GM10248 (cell line): Measurements from ENCODE around the gene ZFYVE16.

Source experiments
- CTCF ChIA-PET: fragments of 300-600 bp; sonication (Branson Sonifier 250); formaldehyde crosslinking; extraction: SDS; loops from one replicate; lab custom pipeline; 2021; ENCODE audit warnings: antibody characterized with exemption; lab: Yijun Ruan, JAX
- POLR2A ChIA-PET: fragments of 350-650 bp; sonication (Branson Sonifier 250); formaldehyde crosslinking; extraction: SDS; loops from one replicate; lab custom pipeline; 2020; ENCODE audit warnings: antibody characterized with exemption; lab: Yijun Ruan, JAX
- DNase-seq: peaks from one replicate; pipeline ENCODE4 v3.0.0; 2012; ENCODE audit errors: extremely low spot score
- TF ChIP-seq, protein P1 (sequence below): IDR thresholded peaks from 2 replicates; pipeline ENCODE4 v1.5.1; 2012; ENCODE audit warnings: mild to moderate bottlenecking, low read depth; ENCODE audit errors: extremely low read depth, missing control alignments, control extremely low read depth

The ZFYVE16 gene

DNA sequence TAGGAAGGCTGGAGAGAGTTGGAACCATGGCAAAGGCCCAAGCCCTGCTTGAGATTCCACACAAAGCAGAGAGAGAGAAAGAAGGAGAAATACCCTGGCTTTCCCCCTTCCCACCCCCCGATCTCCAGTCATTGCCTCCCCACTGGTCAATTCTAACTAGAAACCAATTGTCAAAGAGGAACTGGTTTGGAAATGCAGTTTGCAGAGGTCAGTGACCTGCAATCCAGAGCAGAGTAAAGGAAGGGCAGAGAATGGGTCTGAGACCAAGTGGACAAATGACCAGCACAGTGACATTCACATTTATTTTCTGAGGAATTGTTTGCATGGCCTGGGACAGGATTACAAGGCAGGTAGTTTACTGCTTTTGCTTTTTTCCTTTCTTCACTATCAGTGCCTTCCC lies 37.5 kb upstream of the ZFYVE16 start:
- POLR2A ChIA-PET = no interaction called here
- CTCF ChIA-PET = interaction anchor here (1.3 kb wide), 1 partner anchor 16 kb away, joined by 3 read pairs; no protein-coding TSS in a partner anchor
- TF ChIP-seq, protein P1, sequence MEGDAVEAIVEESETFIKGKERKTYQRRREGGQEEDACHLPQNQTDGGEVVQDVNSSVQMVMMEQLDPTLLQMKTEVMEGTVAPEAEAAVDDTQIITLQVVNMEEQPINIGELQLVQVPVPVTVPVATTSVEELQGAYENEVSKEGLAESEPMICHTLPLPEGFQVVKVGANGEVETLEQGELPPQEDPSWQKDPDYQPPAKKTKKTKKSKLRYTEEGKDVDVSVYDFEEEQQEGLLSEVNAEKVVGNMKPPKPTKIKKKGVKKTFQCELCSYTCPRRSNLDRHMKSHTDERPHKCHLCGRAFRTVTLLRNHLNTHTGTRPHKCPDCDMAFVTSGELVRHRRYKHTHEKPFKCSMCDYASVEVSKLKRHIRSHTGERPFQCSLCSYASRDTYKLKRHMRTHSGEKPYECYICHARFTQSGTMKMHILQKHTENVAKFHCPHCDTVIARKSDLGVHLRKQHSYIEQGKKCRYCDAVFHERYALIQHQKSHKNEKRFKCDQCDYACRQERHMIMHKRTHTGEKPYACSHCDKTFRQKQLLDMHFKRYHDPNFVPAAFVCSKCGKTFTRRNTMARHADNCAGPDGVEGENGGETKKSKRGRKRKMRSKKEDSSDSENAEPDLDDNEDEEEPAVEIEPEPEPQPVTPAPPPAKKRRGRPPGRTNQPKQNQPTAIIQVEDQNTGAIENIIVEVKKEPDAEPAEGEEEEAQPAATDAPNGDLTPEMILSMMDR = no peak
- no peak for DNase-seq

DNA sequence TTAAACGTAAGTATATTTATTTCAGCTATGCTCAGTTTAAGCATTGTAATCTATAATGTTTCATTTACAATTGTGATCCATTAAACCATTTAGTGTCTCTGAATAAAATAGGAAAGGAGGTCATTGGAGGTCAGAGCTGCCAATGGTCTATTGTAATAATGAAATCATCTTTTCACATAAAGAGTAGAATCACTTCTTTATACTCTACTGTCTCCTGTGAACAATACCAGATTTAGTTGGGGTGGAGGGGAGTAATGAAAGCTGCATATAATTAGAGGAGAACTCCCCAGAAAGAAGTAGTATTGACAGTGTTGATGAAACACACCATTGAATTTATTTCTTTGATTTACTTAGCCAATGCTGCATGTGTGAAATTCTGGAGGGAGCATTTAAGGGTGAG lies 35.1 kb upstream of the ZFYVE16 start:
- CTCF ChIA-PET = interaction anchor here (1.3 to 1.5 kb wide), 2 partner anchors 9 to 11 kb away, joined by 3 to 4 read pairs; no protein-coding TSS in a partner anchor
- DNase-seq = no peak
- POLR2A ChIA-PET = no interaction called here
- TF ChIP-seq, protein P1 = no peak

DNA sequence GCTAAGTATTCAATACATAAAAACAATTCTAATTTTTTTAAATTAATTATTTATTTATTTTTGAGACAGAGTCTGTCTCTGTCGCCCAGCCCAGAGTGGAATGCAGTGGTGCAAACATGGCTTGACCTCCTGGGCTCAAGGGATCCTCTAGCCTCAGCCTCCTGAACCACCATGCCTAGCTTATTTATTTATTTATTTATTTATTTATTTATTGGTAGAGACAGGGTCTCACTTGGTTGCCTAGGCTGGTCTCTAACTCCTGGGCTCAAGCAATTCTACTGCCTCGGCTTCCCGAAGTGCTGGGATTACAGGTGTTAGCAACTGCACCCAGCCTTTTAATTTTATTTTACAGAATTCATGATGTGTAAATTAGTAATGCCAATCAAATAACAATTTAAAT lies 33.7 kb upstream of the ZFYVE16 start:
- ChIA-PET CTCF (no interaction called here), POLR2A (no interaction called here)

DNA sequence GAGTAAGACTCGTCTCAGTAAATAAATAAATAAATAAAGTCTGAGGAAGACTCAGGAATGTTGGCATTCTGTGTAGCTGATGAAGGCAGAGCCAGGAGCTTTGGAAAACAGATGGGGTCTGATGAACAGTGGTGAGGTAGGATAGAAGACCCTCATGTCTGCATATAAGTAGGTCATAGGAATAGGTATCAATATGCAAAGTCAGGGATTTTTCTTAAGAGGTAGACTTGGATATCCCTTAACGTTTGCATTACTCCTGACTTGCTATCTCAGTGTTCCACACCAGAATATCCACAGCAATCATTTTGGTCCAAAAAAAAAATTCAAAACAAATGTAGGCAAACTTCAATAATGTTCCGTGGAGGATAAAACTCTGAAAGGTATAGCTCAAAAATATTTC lies 31.3 kb upstream of the ZFYVE16 start:
- CTCF ChIA-PET = interaction anchor here (1.3 to 1.7 kb wide), 2 partner anchors 10 to 19 kb away, joined by 3 to 5 read pairs; no protein-coding TSS in a partner anchor

More for the DNA sequence above, 33.7 kb upstream of the ZFYVE16 start:
- DNase-seq = no peak
- TF ChIP-seq, protein P1 = no peak

DNA sequence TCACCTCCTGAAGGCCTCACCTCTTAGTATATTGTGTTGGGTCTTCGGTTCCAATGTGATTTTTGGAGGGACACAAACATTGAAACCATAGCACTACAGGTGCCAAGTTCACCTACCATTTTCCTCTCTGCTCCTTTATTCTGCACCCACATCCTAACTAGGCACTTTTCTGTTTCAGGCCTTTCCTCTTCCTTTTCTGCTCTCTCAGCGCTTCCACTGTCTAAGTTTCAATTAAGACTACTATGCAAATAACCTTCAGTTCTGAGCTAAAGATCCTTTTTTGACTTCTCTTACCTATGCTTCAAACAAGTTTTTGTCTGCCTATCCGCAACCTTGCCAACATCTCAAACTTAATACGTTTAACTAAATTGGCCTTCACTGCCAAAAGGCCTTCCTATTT lies 25.4 kb upstream of the ZFYVE16 start:
- TF ChIP-seq, protein P1 = no peak
- no peak for DNase-seq
- POLR2A ChIA-PET = no interaction called here
- CTCF ChIA-PET = interaction anchor here (0.9 kb wide), 3 partner anchors 10 to 36 kb away, joined by 3 read pairs; no protein-coding TSS in a partner anchor

More for the DNA sequence above, 31.3 kb upstream of the ZFYVE16 start:
- TF ChIP-seq, protein P1 = no peak
- no peak for DNase-seq
- POLR2A ChIA-PET = no interaction called here

DNA sequence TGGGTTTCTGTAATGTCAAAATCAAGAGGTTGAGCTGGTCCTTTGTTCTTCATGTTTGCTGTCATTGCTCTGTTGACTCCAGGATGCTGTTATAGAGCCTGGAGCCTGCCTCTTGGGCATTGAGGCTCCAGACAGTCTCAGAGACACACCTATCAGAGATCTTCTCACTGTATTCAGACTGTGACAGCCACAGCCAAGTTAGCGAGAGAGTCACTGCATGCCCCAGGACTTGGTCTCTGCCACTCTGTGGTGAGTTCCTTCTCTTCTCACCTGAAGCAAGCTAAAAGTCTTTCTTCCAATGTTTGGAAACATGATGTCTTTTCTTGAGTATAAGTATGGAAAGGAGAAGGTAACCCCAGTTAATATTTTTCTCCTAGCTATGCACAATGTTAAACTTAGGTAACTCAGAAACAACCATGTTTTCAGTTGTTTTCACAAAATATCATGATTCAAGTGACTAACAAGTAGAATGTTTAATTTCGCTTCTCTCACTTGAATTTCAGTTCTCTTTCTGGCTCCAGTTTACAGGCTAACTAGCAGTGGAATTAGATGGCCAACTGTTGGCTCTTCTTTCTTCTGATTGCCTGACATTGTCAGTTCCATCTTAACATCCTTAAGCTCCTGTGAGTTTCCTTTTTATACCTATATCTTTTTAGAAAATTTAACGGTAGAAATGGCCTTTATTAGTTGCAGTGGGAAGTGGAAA lies 20.6 kb upstream of the ZFYVE16 start:
- TF ChIP-seq, protein P1 = no peak
- DNase-seq = no peak
- POLR2A ChIA-PET = no interaction called here
- CTCF ChIA-PET = interaction anchor here (1.3 to 1.6 kb wide), 3 partner anchors 10 to 95 kb away, joined by 3 to 5 read pairs (median 3); no protein-coding TSS in a partner anchor
